K562 (cell line): ENCODE results near the gene PNP. TPM values are rescaled to one million over a fixed set of nuclear protein-coding genes. Genes with fewer than 3 reads are reported as not detected.

Experiments
- FOS ChIP-seq: IDR thresholded peaks from 3 replicates; pipeline ENCODE4 v1.6.1; 2011; ENCODE audit not compliant: insufficient read length; ENCODE audit errors: extremely low read depth
- GABPB2 ChIP-seq: fragments of 250-450 bp; sonication (Bioruptor Pico); conservative IDR thresholded peaks from 2 replicates; pipeline ENCODE4 v1.5.1; 2021; ENCODE audit warnings: mild to moderate bottlenecking
- GTF2A2 ChIP-seq: IDR thresholded peaks from 2 replicates; pipeline ENCODE4 v1.6.1; 2016; ENCODE audit warnings: mild to moderate bottlenecking, missing genetic modification characterization, missing compliant biosample characterization
- HIVEP1 ChIP-seq: fragments of 250-450 bp; sonication (Bioruptor Pico); IDR thresholded peaks from 2 replicates; pipeline ENCODE4 v1.4.0; 2020; ENCODE audit warnings: mild to moderate bottlenecking
- KAT7 ChIP-seq: sonication (generic); formaldehyde crosslinking; IDR thresholded peaks from 2 replicates; pipeline ENCODE4 v1.8.0; 2022; ENCODE audit warnings: missing genetic modification reagents, mild to moderate bottlenecking, borderline replicate concordance
- LEF1 ChIP-seq: fragments of 450-650 bp; IDR thresholded peaks from 2 replicates; pipeline ENCODE4 v1.6.1; 2016; ENCODE audit warnings: mild to moderate bottlenecking
- ZBTB7A ChIP-seq: IDR thresholded peaks from 2 replicates; pipeline ENCODE4 v1.6.1; 2011; ENCODE audit warnings: low read depth, mild to moderate bottlenecking, low read length, moderate library complexity, borderline replicate concordance; ENCODE audit not compliant: control insufficient read depth
- ZNF707 ChIP-seq: fragments of 250-450 bp; sonication (Bioruptor Pico); conservative IDR thresholded peaks from 2 replicates; pipeline ENCODE4 v1.8.0; 2022; ENCODE audit warnings: inconsistent platforms, mild to moderate bottlenecking, moderate library complexity
- ZNF766 ChIP-seq: fragments of 200-800 bp; sonication (Bioruptor generic); conservative IDR thresholded peaks from 2 replicates; pipeline ENCODE4 v1.6.1; 2016; ENCODE audit warnings: missing genetic modification characterization, missing compliant biosample characterization
- polyA plus RNA-seq, 8 experiments: library from polyadenylated mRNA; depleted of rRNA in 4 of 8; stranded (reverse) in 5 of 8; unstranded in 3 of 8; fragments of >200 nt; fragmentation: Nextera tagmentation in 2 of 8; fragmentation: Illumina TruSeq in 1 of 8; extraction: Ambion mirVana in 2 of 8; extraction: Trizol in 1 of 8; gene quantifications; 2 replicates each; pipeline versions ENCODE4 v1.2.1 to v1.2.3, GENCODE V29; 2011 to 2014; ENCODE audit warnings: inconsistent platforms in 1 of 8, missing spikeins in 1 of 8
- total RNA-seq, 7 experiments: library from RNA; depleted of rRNA in 6 of 7; stranded (reverse); fragments of >200 nt in 6 of 7; fragmentation: Illumina TruSeq in 2 of 7; extraction: Trizol in 2 of 7; gene quantifications; 2 replicates each; pipeline versions ENCODE4 v1.2.1 to v1.2.3, GENCODE V29; 2011 to 2021; ENCODE audit warnings: low replicate concordance in 1 of 7
- TF ChIP-seq, protein P1 (sequence below), 2 experiments: fragments of 450-650 bp in 1 of 2; sonication (generic) in 1 of 2; formaldehyde crosslinking in 1 of 2; IDR thresholded peaks; 2 replicates each; pipeline versions ENCODE4 v1.7.1 to v1.9.0; 2016 to 2022; ENCODE audit warnings: inconsistent platforms in 1 of 2, mild to moderate bottlenecking in 1 of 2, missing genetic modification reagents in 1 of 2
- TF ChIP-seq, protein P2 (sequence below): fragments of 250-450 bp; sonication (Bioruptor Pico); IDR thresholded peaks from 2 replicates; pipeline ENCODE4 v1.5.0; 2021; ENCODE audit warnings: mild to moderate bottlenecking, moderate library complexity

Gene PNP
- total and polyA plus RNA-seq, 9 of the 15 experiments (the other 6 are each of a cell fraction or from before 2014, with no cell fraction given), result 92.5 to 288 (median 137) TPM

DNA sequence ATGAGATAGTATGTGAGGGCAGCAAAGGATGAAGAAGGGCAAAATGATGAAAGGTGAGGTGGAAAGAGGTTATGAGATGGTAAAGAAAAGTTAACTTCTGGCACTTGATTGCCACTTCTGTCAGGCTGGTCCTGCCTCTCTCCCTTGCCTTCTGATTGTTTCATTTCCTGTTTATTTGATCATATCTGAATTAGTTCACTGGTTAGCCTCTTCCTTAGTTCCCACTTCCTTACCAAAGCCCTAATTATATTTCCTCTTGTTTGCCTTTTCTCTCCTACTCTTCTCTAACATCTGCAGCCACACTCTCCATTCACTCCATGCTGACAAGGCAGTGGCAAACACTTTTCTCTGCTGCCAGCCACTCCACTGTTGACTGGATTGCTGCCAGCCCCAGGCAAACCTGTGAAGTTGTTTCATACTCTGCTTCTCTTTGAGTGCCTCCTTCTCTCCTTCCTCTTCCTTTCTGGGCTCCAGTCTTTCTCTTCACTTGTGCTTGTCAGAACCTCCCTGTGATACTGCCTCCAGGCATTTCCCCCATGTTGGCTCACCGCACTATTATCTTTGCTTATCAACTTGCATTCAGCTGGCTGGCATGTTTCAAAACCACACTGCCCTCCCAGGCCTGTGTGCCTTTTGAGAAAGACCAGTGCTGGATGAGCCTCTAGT is 8.1 kb downstream of the PNP start (continued):
- TF ChIP-seq, protein P1, sequence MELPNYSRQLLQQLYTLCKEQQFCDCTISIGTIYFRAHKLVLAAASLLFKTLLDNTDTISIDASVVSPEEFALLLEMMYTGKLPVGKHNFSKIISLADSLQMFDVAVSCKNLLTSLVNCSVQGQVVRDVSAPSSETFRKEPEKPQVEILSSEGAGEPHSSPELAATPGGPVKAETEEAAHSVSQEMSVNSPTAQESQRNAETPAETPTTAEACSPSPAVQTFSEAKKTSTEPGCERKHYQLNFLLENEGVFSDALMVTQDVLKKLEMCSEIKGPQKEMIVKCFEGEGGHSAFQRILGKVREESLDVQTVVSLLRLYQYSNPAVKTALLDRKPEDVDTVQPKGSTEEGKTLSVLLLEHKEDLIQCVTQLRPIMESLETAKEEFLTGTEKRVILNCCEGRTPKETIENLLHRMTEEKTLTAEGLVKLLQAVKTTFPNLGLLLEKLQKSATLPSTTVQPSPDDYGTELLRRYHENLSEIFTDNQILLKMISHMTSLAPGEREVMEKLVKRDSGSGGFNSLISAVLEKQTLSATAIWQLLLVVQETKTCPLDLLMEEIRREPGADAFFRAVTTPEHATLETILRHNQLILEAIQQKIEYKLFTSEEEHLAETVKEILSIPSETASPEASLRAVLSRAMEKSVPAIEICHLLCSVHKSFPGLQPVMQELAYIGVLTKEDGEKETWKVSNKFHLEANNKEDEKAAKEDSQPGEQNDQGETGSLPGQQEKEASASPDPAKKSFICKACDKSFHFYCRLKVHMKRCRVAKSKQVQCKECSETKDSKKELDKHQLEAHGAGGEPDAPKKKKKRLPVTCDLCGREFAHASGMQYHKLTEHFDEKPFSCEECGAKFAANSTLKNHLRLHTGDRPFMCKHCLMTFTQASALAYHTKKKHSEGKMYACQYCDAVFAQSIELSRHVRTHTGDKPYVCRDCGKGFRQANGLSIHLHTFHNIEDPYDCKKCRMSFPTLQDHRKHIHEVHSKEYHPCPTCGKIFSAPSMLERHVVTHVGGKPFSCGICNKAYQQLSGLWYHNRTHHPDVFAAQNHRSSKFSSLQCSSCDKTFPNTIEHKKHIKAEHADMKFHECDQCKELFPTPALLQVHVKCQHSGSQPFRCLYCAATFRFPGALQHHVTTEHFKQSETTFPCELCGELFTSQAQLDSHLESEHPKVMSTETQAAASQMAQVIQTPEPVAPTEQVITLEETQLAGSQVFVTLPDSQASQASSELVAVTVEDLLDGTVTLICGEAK (IDR thresholded peaks at IDR 0.05), result no peak
- TF ChIP-seq, protein P1 (CRISPR knock-in tag; IDR thresholded peaks at IDR 0.05), result no peak
- no peak for TF ChIP-seq ZBTB7A
- TF ChIP-seq ZNF766 (CRISPR knock-in tag), result 0 out of 2 replicates have a peak, but pooled peaks have one; percentile 33
- no peak for TF ChIP-seq FOS
- TF ChIP-seq ZNF707 (CRISPR knock-in tag), result no peak
- TF ChIP-seq LEF1, result peak; percentile 33; the same call in 1 of the 2 replicates
- TF ChIP-seq, protein P2, sequence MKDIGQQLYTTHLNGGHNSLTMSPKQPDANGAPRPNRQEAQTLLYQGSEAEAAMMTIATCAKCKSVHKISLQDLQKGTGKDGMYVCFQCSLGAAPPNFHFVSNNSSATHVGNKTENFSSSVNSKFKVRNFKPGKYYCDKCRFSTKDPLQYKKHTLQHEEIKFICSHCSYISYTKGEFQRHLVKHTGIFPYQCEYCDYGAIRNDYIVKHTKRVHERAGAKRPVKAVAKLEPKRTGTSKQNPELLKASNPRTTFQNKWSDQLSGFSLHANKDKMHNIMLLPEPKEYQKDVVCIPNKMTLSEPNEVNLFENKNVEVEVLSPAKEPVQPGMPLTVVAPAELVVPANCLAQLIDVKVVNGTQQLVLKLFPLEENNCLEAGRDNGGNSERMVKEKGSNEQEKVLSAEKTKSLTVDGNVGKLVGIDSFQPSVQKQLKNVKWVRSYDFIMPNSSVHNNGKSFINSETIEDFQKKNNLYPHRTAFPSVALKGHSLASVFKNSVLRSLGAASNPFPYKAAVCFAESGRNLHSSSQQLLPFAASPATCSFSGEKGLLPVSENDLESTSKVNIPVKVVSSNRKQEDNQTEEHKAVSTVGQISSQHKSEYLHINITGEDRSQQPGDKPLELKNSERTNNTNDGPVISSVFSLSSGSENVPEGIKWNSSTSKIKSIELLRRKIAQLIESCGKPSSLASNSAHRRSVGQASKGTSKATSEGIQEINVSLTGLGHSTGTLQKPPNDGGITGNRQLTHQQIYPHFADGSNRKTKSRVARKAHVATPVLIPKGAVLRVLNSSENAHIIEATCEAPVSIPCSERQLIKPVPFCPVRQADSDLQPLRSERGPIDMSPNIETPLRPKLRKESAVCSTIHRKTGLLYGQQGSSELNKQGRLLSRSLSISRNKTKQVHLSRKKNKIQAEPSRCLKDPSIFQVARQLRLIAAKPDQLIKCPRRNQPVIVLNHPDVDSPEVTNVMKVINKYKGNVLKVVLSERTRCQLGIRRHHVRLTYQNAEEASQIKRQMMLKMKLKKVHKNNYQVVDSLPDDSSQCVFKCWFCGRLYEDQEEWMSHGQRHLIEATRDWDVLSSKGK (CRISPR knock-in tag), result no peak
- TF ChIP-seq KAT7, result no peak
- TF ChIP-seq GABPB2, result no peak
- no peak for TF ChIP-seq GTF2A2 (tag)
- TF ChIP-seq HIVEP1 (CRISPR knock-in tag), result no peak
